Stimulated activated CD8-positive, alpha-beta memory T cell treated with anti-CD3 and anti-CD28 coated beads, Interleukin-12 subunit alpha, Interleukin-12 subunit beta, amount 100 ng/mL, for 4 hours (primary cell): Measurements from ENCODE around the gene ALK.

Experiments used
- DNase-seq: peaks from one replicate; pipeline ENCODE4 v3.0.0-alpha.2; 2020; ENCODE audit warnings: low read depth

ALK gene

GRCh38 chr2:29224693-29225551 is 696.5 kb downstream of the ALK start:
- DNase-seq: no peak

GRCh38 chr2:29223851-29224692 is 697.3 kb downstream of the ALK start:
- no peak for DNase-seq

- no peak for DNase-seq
Observed at GRCh38 chr2:29223257-29223656, 698.1 kb downstream of the ALK start.

- DNase-seq: no peak
Observed at GRCh38 chr2:29222381-29223179, 698.8 kb downstream of the ALK start.

GRCh38 chr2:29220506-29221270 is 700.7 kb downstream of the ALK start:
- DNase-seq: no peak

GRCh38 chr2:29219374-29219773 is 702.0 kb downstream of the ALK start:
- DNase-seq: no peak

- no peak for DNase-seq
Observed at GRCh38 chr2:29218550-29219125, 702.7 kb downstream of the ALK start.

- DNase-seq: no peak
Observed at GRCh38 chr2:29218071-29218470, 703.3 kb downstream of the ALK start.

GRCh38 chr2:29216609-29216909 is 704.8 kb downstream of the ALK start:
- no peak for DNase-seq

- no peak for DNase-seq
Observed at GRCh38 chr2:29215739-29216608, 705.4 kb downstream of the ALK start.

GRCh38 chr2:29215073-29215472 is 706.3 kb downstream of the ALK start:
- no peak for DNase-seq

- no peak for DNase-seq
Observed at GRCh38 chr2:29213888-29214291, 707.5 kb downstream of the ALK start.

- DNase-seq: no peak
Observed at GRCh38 chr2:29212009-29212408, 709.4 kb downstream of the ALK start.

- DNase-seq: no peak
Observed at GRCh38 chr2:29209551-29209950, 711.8 kb downstream of the ALK start.

GRCh38 chr2:29207352-29208148 is 713.8 kb downstream of the ALK start:
- no peak for DNase-seq

- DNase-seq: no peak
Observed at GRCh38 chr2:29206941-29207340, 714.4 kb downstream of the ALK start.

GRCh38 chr2:29202819-29203495 is 718.4 kb downstream of the ALK start:
- DNase-seq: no peak

- no peak for DNase-seq
Observed at GRCh38 chr2:29201979-29202378, 719.4 kb downstream of the ALK start.
